DOHH2 (cell line): ENCODE data around the gene ASIC1.
A peak's percentile ranks its signal among the peaks of the same experiment; 100 is the strongest.

Experiments used
- H3F3A ChIP-seq: fragments of 200-600 bp; sonication (generic), shearing (Covaris generic); 2 replicates; pipeline ENCODE4 v1.6.0; 2016; ENCODE audit warnings: antibody characterized with exemption, mild to moderate bottlenecking; ENCODE audit not compliant: control insufficient read depth, insufficient read depth
- H3K27ac ChIP-seq: fragments of 200-600 bp; sonication (generic); 2 replicates; pipeline ENCODE4 v1.5.1; 2014; ENCODE audit warnings: low read depth, mild to moderate bottlenecking, low read length, moderate library complexity
- H3K27me3 ChIP-seq: fragments of 200-600 bp; sonication (generic); 2 replicates; pipeline ENCODE4 v1.6.1; 2014; ENCODE audit warnings: mild to moderate bottlenecking, low read length, mixed read lengths; ENCODE audit not compliant: control insufficient read depth
- H3K36me3 ChIP-seq: fragments of 200-600 bp; sonication (generic); 2 replicates; pipeline ENCODE4 v1.6.1; 2014; ENCODE audit warnings: mild to moderate bottlenecking, low read length, moderate library complexity, mixed read lengths; ENCODE audit not compliant: control insufficient read depth
- H3K4me1 ChIP-seq: fragments of 200-600 bp; sonication (generic); 2 replicates; pipeline ENCODE4 v1.6.1; 2014; ENCODE audit warnings: mild to moderate bottlenecking, low read length, mixed read lengths; ENCODE audit not compliant: control insufficient read depth
- H3K4me2 ChIP-seq: fragments of 200-600 bp; sonication (generic); 2 replicates; pipeline ENCODE4 v1.6.0; 2014; ENCODE audit warnings: mild to moderate bottlenecking, low read length, moderate library complexity
- H3K4me3 ChIP-seq: fragments of 200-600 bp; sonication (generic); 2 replicates; pipeline ENCODE4 v1.5.1; 2014; ENCODE audit warnings: mild to moderate bottlenecking, low read length, mixed read lengths
- H3K79me2 ChIP-seq: fragments of 200-600 bp; sonication (generic); 2 replicates; pipeline ENCODE4 v1.6.1; 2014; ENCODE audit warnings: mild to moderate bottlenecking, low read length, mixed read lengths; ENCODE audit not compliant: control insufficient read depth
- H3K9me2 ChIP-seq: fragments of 200-600 bp; sonication (generic); replicated peaks from 2 replicates; pipeline ENCODE4 v1.6.1; 2014; ENCODE audit warnings: mild to moderate bottlenecking, low read length, mixed read lengths; ENCODE audit not compliant: control insufficient read depth
- H3K9me3 ChIP-seq: fragments of 200-600 bp; sonication (generic); 2 replicates; pipeline ENCODE4 v1.6.1; 2014; ENCODE audit warnings: antibody characterized with exemption, low read length, mixed read lengths; ENCODE audit not compliant: control insufficient read depth, insufficient read depth
- H4K20me1 ChIP-seq: fragments of 200-600 bp; sonication (generic); 2 replicates; pipeline ENCODE4 v1.6.0; 2014; ENCODE audit warnings: low read depth, mild to moderate bottlenecking, antibody characterized with exemption, low read length, moderate library complexity; ENCODE audit not compliant: control insufficient read depth, insufficient read depth
- CTCF ChIP-seq: fragments of 200-600 bp; sonication (generic); IDR thresholded peaks from one replicate; pipeline ENCODE4 v1.5.1; 2014; ENCODE audit warnings: antibody characterized with exemption, mild to moderate bottlenecking, low read depth, low read length; ENCODE audit not compliant: poor library complexity, severe bottlenecking
- EZH2phosphoT487 ChIP-seq: fragments of 200-600 bp; sonication (generic); IDR thresholded peaks from 2 replicates; pipeline ENCODE4 v1.6.1; 2017; ENCODE audit warnings: borderline replicate concordance, mild to moderate bottlenecking, antibody characterized with exemption, low read length, moderate library complexity, mixed read lengths

The ASIC1 gene

GRCh38 chr12:50110127-50110761 is 52.8 kb downstream of the ASIC1 start:
- Histone ChIP-seq H3K9me3 (no peaks in the 10 kb centered on the region), H3K9me2 (no peaks in the 10 kb centered on the region), H3F3A (peaks cover 6% of the 10 kb centered on the region; the same call in 1 of the 2 replicates), H3K4me1 (peaks cover 31% of the 10 kb centered on the region), H3K79me2 (peaks cover 31% of the 10 kb centered on the region), H3K4me2 (peak overlapping the region; percentile 97), H3K36me3 (no peaks in the 10 kb centered on the region; the same call in 1 of the 2 replicates), H3K27me3 (no peaks in the 10 kb centered on the region), H4K20me1 (no peaks in the 10 kb centered on the region), H3K27ac (peak overlapping the region; percentile 63), H3K4me3 (peak overlapping the region; percentile 73)
- no peak for TF ChIP-seq EZH2phosphoT487
- TF ChIP-seq CTCF = no peak

- peaks cover 4% of the 10 kb centered on the region for H3K36me3 ChIP-seq
- H3K27me3 ChIP-seq = no peaks in the 10 kb centered on the region
- H3K9me2 ChIP-seq = no peaks in the 10 kb centered on the region
- peaks cover 37% of the 10 kb centered on the region for H3K79me2 ChIP-seq
- peak overlapping the region; percentile 63 for H3K27ac ChIP-seq
- peak overlapping the region; percentile 97 for H3K4me2 ChIP-seq
- H3F3A ChIP-seq = peaks cover 6% of the 10 kb centered on the region; the same call in 1 of the 2 replicates
- H3K4me3 ChIP-seq = peak overlapping the region; percentile 73
- no peaks in the 10 kb centered on the region for H3K9me3 ChIP-seq
- no peak for TF ChIP-seq EZH2phosphoT487
- no peak for TF ChIP-seq CTCF
- peaks cover 31% of the 10 kb centered on the region for H3K4me1 ChIP-seq
- H4K20me1 ChIP-seq = no peaks in the 10 kb centered on the region
These were observed 53.5 kb downstream of the ASIC1 start for GRCh38 chr12:50110762-50111351.

GRCh38 chr12:50111395-50111692 is 53.9 kb downstream of the ASIC1 start:
- Histone ChIP-seq H3K4me2 (peak overlapping the region; percentile 97), H3K4me1 (peaks cover 31% of the 10 kb centered on the region), H3F3A (peaks cover 6% of the 10 kb centered on the region; the same call in 1 of the 2 replicates), H3K4me3 (peak overlapping the region; percentile 73), H3K36me3 (peaks cover 9% of the 10 kb centered on the region), H3K9me2 (no peaks in the 10 kb centered on the region), H4K20me1 (no peaks in the 10 kb centered on the region), H3K79me2 (peaks cover 42% of the 10 kb centered on the region), H3K27me3 (no peaks in the 10 kb centered on the region), H3K9me3 (no peaks in the 10 kb centered on the region), H3K27ac (peak overlapping the region; percentile 63)
- TF ChIP-seq EZH2phosphoT487 = no peak
- TF ChIP-seq CTCF = peak; percentile 100
